Measurements from ENCODE around the gene ASB2. TPM values are rescaled to one million over a fixed set of nuclear protein-coding genes. Genes with fewer than 3 reads are reported as not detected.

Gene ASB2
- total and polyA plus RNA-seq, 2 of the 8 experiments (the other 6 are each of a cell fraction or from before 2014, with no cell fraction given) = 1.0 to 2.1 TPM

GRCh38 chr14:93929048-93929535 is 47.3 kb downstream of the ASB2 start:
- H3K14ac ChIP-seq (ENCODE audit: insufficient read length) = no peak overlapping the region
- H3K9ac ChIP-seq (replicated peaks in 1 of 4; ENCODE audit: extremely low read depth in 1 of 4, low read depth in 3 of 4, low read length in 3 of 4) = no peak overlapping the region
- peaks cover 0 to 5% (median 0%) of the 10 kb centered on the region in 4 experiments; a peak in 1 of 7 replicates for H3K4me1 ChIP-seq (replicated peaks in 1 of 4; ENCODE audit: control insufficient read depth in 3 of 4, insufficient read depth in 4 of 4, low read length in 3 of 4)
- H3K79me1 ChIP-seq (ENCODE audit: low read depth, low read length) = no peaks in the 10 kb centered on the region
- H2BK5ac ChIP-seq (ENCODE audit: low read depth, low read length) = no peak overlapping the region
- H4K91ac ChIP-seq (replicated peaks; ENCODE audit: insufficient read length, low read length) = no peak overlapping the region
- no peak overlapping the region for H4K5ac ChIP-seq (ENCODE audit: insufficient read length, low read depth, low read length)
- H3K56ac ChIP-seq (replicated peaks; ENCODE audit: insufficient read length, low read depth, low read length) = no peak overlapping the region
- H3K23me2 ChIP-seq (ENCODE audit: low read depth, low read length) = no peaks in the 10 kb centered on the region
- no peaks in the 10 kb centered on the region for H3K36me3 ChIP-seq (ENCODE audit: control insufficient read depth in 2 of 4, insufficient read depth in 4 of 4, low read length in 3 of 4)
- H2BK120ac ChIP-seq (replicated peaks; ENCODE audit: low read depth, low read length) = no peak overlapping the region
- no peak overlapping the region for H3K4me2 ChIP-seq (ENCODE audit: insufficient read depth in 1 of 2, low read depth in 2 of 2, low read length in 2 of 2)
- no peak overlapping the region for H2BK20ac ChIP-seq (ENCODE audit: low read length)
- no peak overlapping the region for H2AK5ac ChIP-seq (ENCODE audit: low read depth, low read length)
- H3K9me3 ChIP-seq (ENCODE audit: insufficient read depth in 2 of 2, low read depth in 1 of 2, low read length in 1 of 2) = no peaks in the 10 kb centered on the region
- H3K18ac ChIP-seq (ENCODE audit: extremely low read depth, low read length) = no peak overlapping the region
- H3K4ac ChIP-seq (replicated peaks; ENCODE audit: insufficient read length, low read depth, low read length) = no peak overlapping the region
- no peak overlapping the region for H4K8ac ChIP-seq (ENCODE audit: extremely low read depth, insufficient read depth, low read length)
- ChIA-PET POLR2A (ENCODE audit: partially characterized antibody) (no interaction called here), CTCF (ENCODE audit: partially characterized antibody) (interaction anchor here (1.0 to 3.7 kb wide), 2 partner anchors 9 to 279 kb away, joined by 3 to 29 read pairs; no protein-coding TSS in a partner anchor)
- H3K27me3 ChIP-seq (replicated peaks in 1 of 4; ENCODE audit: control insufficient read depth in 3 of 4, extremely low read depth in 1 of 4, insufficient read depth in 3 of 4, low read length in 3 of 4) = no peaks in the 10 kb centered on the region
- H2AFZ ChIP-seq (ENCODE audit: low read length) = no peak overlapping the region
- H4K20me1 ChIP-seq (replicated peaks in 1 of 2; ENCODE audit: control insufficient read depth in 1 of 2, insufficient read depth in 2 of 2, low read length in 2 of 2) = no peaks in the 10 kb centered on the region
- no peak overlapping the region for H2BK12ac ChIP-seq (ENCODE audit: low read depth, low read length)
- FAIRE-seq (no peak), DNase-seq (ENCODE audit: low read depth in 1 of 2, low spot score in 2 of 2) (no peak)
- H3K4me3 ChIP-seq (ENCODE audit: extremely low read depth in 1 of 4, insufficient read depth in 2 of 4, low read depth in 3 of 4, low read length in 4 of 4) = no peak overlapping the region
- no peaks in the 10 kb centered on the region for H3K79me2 ChIP-seq (ENCODE audit: control insufficient read depth in 1 of 2, insufficient read depth in 2 of 2, low read length in 2 of 2)
- H2BK15ac ChIP-seq (ENCODE audit: low read length) = no peak overlapping the region
- WGBS, 2 experiments (ENCODE audit: extremely low coverage in 1 of 2, insufficient coverage in 1 of 2, insufficient read length in 1 of 2, insufficient replicate concordance in 2 of 2, low coverage in 1 of 2, low lambda C conversion rate in 2 of 2, missing lambda C conversion rate in 1 of 2) = 82% methylated on average over 8 of the region's 13 CpGs; no CpG with 5 or more reads in 1 of the 2 experiments
- no peak overlapping the region for H3K23ac ChIP-seq (ENCODE audit: insufficient read length)
- H3K27ac ChIP-seq (ENCODE audit: low read depth, low read length) = no peak overlapping the region
- no peak for TF ChIP-seq CHD2 (IDR thresholded peaks at IDR 0.05; ENCODE audit: low read length)
- no peak for TF ChIP-seq TBP (IDR thresholded peaks at IDR 0.05; ENCODE audit: low read depth, low read length)
- no peak for TF ChIP-seq SP4 (IDR thresholded peaks at IDR 0.05; ENCODE audit: low read length)
- TF ChIP-seq EP300 (IDR thresholded peaks at IDR 0.05; ENCODE audit: borderline replicate concordance in 1 of 2, low read depth in 2 of 2, low read length in 2 of 2) = no peak
- no peak for TF ChIP-seq ASH2L (IDR thresholded peaks at IDR 0.05; ENCODE audit: low read length)
- TF ChIP-seq CTBP2 (IDR thresholded peaks at IDR 0.05; ENCODE audit: borderline replicate concordance, insufficient read depth, insufficient read length, low read length) = no peak
- no peak for TF ChIP-seq NRF1 (IDR thresholded peaks at IDR 0.05; ENCODE audit: low read depth, low read length)
- no peak for TF ChIP-seq FOSL1 (IDR thresholded peaks at IDR 0.05; ENCODE audit: insufficient read depth, low read depth, low read length)
- no peak for TF ChIP-seq TAF1 (IDR thresholded peaks at IDR 0.05; ENCODE audit: low read depth, low read length)
- no peak for TF ChIP-seq SIX5 (IDR thresholded peaks at IDR 0.05; ENCODE audit: low read depth, low read length)
- TF ChIP-seq, protein P1, sequence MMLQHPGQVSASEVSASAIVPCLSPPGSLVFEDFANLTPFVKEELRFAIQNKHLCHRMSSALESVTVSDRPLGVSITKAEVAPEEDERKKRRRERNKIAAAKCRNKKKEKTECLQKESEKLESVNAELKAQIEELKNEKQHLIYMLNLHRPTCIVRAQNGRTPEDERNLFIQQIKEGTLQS (IDR thresholded peaks at IDR 0.05; ENCODE audit: insufficient read depth, low read depth, low read length) = no peak
- no peak for TF ChIP-seq KDM1A (IDR thresholded peaks at IDR 0.05; ENCODE audit: borderline replicate concordance, low read length)
- TF ChIP-seq HDAC6 (IDR thresholded peaks at IDR 0.05; ENCODE audit: low read depth, low read length) = no peak
